Ishikawa (cell line): Measurements from ENCODE around the gene RPL38.

Experiments
- CEBPB ChIP-seq: IDR thresholded peaks from 2 replicates; pipeline ENCODE4 v1.6.1; 2012
- EP300 ChIP-seq: IDR thresholded peaks from 2 replicates; pipeline ENCODE4 v1.6.1; 2012; ENCODE audit warnings: borderline replicate concordance
- FOXM1 ChIP-seq: IDR thresholded peaks from 2 replicates; pipeline ENCODE4 v1.6.1; 2012; ENCODE audit warnings: low read depth, borderline replicate concordance
- MAX ChIP-seq: IDR thresholded peaks from 2 replicates; pipeline ENCODE4 v1.6.1; 2012
- RAD21 ChIP-seq: IDR thresholded peaks from 2 replicates; pipeline ENCODE4 v1.6.1; 2012; ENCODE audit warnings: low read depth
- REST ChIP-seq: IDR thresholded peaks from 2 replicates; pipeline ENCODE4 v1.6.1; 2012; ENCODE audit warnings: low read depth, mild to moderate bottlenecking
- TAF1 ChIP-seq: IDR thresholded peaks from 2 replicates; pipeline ENCODE4 v1.6.1; 2012; ENCODE audit warnings: low read depth, mild to moderate bottlenecking
- TCF12 ChIP-seq: IDR thresholded peaks from 2 replicates; pipeline ENCODE4 v1.6.1; 2012; ENCODE audit warnings: low read depth
- TEAD4 ChIP-seq: IDR thresholded peaks from 2 replicates; pipeline ENCODE4 v1.6.1; 2012
- YY1 ChIP-seq: IDR thresholded peaks from 2 replicates; pipeline ENCODE4 v1.6.1; 2012; ENCODE audit warnings: low read depth

GRCh38 chr17:74241431-74241830 is 38.0 kb downstream of the RPL38 start:
- TF ChIP-seq MAX = no peak
- no peak for TF ChIP-seq REST
- TF ChIP-seq FOXM1 = no peak
- no peak for TF ChIP-seq EP300
- TF ChIP-seq CEBPB = no peak
- TF ChIP-seq TEAD4 = no peak
- TF ChIP-seq YY1 = no peak
- TF ChIP-seq TCF12 = no peak
- no peak for TF ChIP-seq RAD21
- no peak for TF ChIP-seq TAF1
